NCI-H146 treated with DMSO at 0.1 percent for 48 hours (cell line): ENCODE measurements around the gene OR2A2.
"Not testable (repeated sequence)": the region's sequence is repeated elsewhere in the genome, so short reads cannot be mapped to it uniquely, and the experiment has no call there.

Source experiments
- DNase-seq: peaks from one replicate; lab custom pipeline; 2025; ENCODE audit not compliant: unreplicated experiment; lab: John Stamatoyannopoulos, UW

OR2A2 gene, protein sequence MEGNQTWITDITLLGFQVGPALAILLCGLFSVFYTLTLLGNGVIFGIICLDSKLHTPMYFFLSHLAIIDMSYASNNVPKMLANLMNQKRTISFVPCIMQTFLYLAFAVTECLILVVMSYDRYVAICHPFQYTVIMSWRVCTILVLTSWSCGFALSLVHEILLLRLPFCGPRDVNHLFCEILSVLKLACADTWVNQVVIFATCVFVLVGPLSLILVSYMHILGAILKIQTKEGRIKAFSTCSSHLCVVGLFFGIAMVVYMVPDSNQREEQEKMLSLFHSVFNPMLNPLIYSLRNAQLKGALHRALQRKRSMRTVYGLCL

DNA sequence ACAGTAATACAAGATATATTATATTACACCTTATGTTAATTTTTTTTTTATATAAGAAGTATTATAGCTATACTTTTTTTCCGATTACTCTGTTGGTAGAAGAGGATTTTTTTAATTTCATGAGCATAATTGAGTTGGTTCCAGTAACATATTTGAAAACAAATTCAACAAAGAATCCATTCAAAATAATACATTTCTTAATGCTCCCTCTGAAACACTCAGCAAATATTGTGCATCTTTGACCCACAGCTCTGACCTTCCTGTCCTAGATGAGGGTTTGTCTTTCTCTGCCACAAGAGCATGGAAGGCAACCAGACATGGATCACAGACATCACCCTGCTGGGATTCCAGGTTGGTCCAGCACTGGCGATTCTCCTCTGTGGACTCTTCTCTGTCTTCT is at the start of gene OR2A2:
TSS of gene OR2A2 (plus strand) at position 301 of the 400 bp plus-strand sequence. CDS start at position 301, 0 bp downstream.
- DNase-seq = no peak

DNA sequence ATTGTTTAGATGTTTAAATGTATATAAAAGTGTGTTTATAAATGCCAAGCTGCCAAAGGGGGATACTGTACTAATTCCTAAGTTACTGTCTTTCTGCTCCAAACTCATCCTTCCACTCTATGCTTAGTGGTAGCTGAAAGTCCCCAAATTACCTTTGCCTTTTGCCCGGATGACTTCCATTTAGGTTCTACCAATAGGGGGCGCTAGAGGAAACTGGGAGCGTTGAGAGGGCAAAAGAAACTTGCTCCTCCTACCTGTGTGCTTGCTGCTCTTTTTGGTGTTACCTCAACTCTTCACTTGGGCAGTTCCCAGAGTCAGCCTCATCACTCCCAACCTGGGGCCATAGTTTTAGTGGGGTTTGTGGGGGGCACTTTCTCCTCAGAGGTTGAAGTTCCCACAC is 45.7 kb upstream of the OR2A2 start:
- DNase-seq = no peak

DNA sequence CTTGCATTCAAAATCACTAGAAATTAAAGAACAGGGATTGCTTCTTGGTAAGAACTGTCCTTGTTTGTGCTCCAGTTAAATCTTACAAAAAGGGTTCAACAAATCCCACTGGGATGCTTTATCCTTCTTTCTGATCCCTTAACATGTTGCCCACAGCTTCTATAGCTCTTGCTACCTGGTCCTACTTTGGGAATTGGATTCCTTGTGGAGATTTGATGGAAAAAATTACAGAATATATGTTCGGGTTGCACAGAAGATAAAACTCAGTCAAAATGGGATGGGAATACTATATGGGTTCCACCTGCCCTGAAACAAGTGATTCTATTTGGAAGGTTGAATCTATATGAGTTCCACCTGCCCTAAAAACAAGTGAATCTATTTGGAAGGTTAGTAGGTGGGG is 39.9 kb upstream of the OR2A2 start, which contains the start of gene OR2A25:
TSS of gene OR2A25 (plus strand) at position 301 of the 400 bp plus-strand sequence. CDS start 4,409 bp downstream, outside the sequence.
- no peak for DNase-seq

DNA sequence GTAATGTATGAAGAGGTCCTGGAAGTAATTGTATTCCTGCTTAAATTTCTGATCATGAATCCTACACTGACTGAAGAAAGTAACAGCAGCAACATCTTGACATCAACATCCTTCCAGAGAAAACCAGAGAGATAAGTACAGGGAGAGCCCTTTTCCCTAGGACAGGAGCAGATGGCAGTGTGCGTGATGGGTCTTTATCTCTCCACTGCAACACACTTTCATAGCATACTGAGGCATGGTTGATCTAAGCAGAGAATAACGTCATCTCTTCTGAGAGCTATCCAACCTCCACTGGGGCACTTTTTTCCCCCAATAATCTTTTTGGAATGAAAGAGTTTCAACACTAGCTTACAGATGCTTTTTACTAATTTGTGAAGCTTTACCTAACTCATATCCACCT is 39.4 kb upstream of the OR2A2 start:
- no peak for DNase-seq

DNA sequence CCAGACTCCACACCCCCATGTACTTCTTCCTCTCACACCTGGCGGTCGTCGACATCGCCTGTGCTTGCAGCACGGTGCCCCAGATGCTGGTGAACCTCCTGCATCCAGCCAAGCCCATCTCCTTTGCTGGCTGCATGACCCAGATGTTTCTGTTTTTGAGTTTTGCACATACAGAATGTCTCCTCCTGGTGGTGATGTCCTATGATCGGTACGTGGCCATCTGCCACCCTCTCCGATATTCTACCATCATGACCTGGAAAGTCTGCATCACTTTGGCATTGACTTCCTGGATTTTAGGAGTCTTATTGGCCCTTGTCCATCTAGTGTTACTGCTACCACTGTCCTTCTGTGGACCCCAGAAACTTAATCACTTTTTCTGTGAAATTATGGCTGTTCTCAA is 35.0 kb upstream of the OR2A2 start:
- DNase-seq = no peak

DNA sequence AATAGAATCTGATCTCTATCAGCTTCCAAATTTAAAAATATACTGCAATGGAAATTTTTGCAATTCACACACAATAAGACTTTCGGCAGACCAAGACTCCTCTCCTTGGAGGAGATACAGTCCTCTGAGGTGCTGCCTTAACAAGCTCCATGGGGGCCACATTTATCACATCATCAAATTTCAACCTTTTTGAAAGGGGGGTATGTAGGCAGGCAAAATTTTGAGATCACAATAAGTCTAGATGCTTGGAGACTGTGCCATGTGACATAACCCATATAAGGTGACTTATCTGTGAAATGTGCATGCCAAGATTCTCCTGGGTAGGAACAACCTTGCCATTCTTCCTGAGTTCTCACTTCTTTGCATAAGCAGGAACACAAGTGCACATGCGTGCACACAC is 23.4 kb upstream of the OR2A2 start, which contains the start of gene OR2A12:
TSS of gene OR2A12 (plus strand) at position 301 of the 400 bp plus-strand sequence. CDS start 8,830 bp downstream, outside the sequence.
- no peak for DNase-seq

DNA sequence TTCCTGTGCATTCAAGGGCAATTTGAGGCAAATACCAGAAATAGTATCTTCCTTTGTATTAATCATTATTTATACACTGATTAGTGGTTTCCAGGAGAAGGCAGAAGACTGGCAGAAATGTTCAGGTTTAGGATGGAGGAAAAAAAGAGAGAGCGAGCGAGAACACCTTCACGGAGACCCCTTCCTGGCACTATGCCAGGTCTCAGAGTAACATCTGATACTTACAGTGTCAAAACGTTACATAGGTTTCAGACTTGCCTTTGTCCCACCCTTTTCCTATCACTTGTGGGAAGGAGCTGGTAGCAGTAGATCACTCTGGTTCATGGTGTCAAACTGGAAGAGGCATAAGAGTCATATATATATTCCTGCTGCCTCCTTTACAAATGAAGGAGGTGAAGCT is 22.7 kb upstream of the OR2A2 start:
- no peak for DNase-seq

DNA sequence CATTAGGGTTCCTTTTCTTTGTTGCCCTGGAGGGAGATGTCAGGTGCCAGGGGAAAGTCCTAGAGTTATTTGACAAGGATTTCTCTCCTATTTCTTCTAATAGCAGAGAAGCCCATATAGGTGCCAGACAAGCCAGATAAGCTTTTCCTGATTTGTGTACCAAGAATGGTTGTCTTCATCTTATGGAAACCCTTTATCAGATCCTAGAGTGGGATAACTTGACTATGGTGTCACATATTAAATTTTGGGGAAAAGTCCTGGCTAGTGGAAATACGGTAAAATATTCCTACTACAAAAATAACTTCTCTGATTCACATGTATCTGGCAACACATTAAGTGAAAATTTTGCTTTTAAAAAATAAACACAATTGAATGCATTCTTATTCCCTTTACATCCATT is 22.2 kb upstream of the OR2A2 start:
- no peak for DNase-seq

DNA sequence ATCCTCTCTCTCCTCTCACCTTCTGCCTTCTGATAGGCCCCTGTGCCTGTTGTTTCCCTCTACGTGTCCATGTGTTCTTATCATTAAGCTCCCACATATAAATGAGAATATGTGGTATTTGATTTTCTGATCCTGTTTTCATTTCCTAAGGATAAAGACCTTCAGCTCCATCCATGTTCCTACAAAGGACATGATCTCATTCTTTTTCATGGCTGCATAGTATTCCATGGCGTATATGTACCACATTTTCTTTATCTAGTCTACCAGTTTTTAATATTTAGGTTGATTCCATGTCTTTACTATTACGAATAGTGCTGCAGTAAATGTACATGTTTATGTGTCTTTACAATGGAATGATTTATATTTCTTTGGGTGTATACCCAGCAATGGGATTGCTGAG is 18.7 kb upstream of the OR2A2 start:
- DNase-seq = no peak

DNA sequence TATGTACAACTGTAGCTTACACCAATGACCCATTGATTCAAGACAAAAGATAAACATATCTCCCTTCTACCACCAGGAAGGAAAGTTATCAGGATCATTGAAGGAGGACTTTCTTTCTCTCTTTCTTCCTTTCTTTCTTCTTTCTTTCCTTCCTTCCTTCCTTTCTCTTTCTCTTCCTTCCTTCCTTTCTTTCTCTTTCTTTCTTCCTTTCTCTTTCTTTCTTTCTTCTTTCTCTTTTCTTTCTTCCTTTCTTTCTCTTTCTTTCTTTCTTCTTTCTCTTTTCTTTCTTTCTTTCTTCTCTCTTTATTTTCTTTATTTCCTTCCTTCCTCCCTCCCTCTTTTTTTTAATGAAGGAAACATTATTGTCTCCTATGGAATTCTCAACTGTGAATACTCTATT is 10.6 kb upstream of the OR2A2 start:
- DNase-seq = no peak

DNA sequence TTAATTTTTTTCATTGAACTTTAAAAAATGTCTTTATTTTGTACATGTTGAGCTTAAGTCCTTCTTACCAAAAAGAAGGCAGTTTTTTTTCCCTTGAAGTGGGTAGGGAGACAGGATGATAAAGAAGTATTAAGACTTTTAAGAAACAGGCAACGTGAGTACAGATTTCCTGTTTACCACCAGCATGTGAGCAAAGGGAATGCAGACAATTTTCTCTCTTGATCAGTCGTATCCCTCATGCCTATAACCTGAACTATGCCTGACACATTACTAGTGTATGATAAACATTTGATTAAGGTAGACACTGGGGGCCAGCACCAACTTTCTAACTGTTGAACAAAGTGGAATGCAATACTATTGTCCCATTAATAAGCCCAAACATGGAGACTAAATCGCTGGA is 8.8 kb upstream of the OR2A2 start:
- DNase-seq = no peak

DNA sequence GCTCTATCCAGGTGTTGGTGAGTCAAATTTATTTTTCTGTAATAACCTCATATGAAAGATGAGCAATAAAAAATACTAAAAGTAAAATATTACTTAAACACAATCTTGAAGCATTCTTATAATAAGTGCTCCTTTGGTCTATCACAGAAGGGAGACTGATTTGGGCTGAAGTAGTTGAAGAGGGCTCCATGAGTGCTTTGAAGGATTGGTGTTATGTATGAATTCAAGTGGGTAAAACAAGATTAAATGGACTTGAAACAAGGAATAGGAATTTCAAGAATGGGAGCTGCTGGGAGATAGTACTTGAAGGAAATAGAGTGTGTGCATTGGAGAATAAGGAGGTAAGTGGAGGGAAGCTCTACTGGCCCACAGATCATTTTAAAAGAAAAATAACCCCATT is 7.3 kb upstream of the OR2A2 start:
- no peak for DNase-seq

DNA sequence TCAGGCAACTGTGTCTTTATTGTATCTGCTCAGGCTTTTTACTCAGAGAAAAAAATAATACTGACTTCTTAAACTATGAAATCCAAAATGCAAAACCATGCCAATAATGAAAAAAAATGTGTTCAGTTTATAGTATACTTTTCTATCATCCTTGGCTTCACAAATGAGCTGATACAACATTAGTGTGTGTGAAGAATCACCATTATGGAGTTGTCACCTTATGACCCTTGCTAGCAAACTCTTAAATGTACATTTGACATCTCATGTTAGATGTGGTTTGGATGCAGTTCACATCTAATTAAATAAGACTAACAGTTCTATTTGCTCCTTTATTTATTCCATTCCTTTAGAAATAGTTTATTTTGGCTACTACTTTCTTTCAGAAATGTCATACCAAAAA is 4.2 kb upstream of the OR2A2 start:
- DNase-seq = no peak

DNA sequence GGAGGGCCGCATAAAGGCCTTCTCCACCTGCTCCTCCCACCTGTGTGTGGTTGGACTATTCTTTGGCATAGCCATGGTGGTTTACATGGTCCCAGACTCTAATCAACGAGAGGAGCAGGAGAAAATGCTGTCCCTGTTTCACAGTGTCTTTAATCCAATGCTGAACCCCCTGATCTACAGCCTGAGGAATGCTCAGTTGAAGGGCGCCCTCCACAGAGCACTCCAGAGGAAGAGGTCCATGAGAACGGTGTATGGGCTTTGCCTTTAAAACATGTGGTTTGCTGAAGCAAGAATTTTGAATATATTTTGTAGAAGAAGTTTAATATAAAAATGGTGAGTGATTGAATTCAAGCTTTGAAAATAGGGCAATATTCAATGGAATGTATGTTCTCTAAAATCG is 889 bp downstream of the OR2A2 start:
- DNase-seq = no peak

DNA sequence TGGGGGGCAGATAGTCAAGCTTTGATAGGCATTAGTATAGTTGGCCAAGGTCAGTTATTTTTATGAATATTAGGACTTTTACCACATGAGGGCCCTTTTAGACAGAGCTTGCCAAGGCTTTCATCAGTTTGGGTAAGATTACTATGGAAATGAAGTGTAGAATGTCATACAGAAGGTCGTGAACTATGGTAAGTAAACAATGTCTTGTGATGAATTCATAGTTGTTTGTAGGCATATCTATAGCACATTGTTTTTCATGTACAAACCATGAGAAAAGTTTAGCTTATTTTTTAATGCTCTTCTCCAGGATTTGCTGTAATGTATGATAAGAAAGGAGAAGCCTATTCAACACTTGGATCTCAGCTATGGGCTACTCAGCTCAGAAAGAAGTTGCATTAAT is 4.3 kb downstream of the OR2A2 start:
- DNase-seq = no peak

DNA sequence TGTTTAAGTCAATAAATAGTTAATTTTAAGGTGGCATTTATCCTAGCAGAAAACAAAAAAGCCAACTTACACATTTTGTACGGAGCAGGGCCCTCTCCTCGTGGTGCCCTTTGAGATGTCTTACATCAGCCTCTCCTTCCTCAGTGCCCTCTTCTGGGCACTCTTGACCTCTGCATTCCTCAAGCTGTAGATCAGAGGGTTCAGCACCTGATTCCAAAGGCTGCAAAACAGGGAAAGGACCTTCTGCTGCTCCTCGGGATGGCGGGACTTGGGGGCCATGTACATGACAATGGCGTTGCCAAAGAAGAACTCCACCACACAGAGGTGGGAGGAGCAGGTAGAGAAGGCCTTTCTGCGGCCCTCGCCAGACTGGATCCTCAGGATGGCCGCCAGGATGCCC is 9.0 kb downstream of the OR2A2 start:
- DNase-seq = no peak

DNA sequence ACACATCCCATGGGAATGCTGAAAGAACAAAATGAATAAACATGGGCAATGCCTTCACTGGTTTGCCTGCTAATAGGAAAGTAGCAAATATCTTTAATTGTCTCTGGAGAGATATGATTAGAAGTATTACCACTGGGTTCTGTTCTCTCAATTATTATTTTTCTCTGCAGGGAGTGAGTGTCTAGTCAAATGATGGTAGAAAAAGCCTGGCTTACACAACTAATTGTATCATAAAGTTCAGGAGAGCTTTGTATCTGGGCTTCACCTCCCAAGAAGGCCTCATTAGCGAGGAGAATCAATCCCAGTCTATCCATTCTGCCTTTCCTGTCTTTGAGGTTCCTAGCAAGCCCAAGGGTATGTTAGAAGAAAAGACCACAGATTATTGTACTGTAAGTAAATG is 13.5 kb downstream of the OR2A2 start, which contains the start of gene OR2A14:
TSS of gene OR2A14 (plus strand) at position 301 of the 400 bp plus-strand sequence. CDS start 5,937 bp downstream, outside the sequence.
- DNase-seq = no peak

DNA sequence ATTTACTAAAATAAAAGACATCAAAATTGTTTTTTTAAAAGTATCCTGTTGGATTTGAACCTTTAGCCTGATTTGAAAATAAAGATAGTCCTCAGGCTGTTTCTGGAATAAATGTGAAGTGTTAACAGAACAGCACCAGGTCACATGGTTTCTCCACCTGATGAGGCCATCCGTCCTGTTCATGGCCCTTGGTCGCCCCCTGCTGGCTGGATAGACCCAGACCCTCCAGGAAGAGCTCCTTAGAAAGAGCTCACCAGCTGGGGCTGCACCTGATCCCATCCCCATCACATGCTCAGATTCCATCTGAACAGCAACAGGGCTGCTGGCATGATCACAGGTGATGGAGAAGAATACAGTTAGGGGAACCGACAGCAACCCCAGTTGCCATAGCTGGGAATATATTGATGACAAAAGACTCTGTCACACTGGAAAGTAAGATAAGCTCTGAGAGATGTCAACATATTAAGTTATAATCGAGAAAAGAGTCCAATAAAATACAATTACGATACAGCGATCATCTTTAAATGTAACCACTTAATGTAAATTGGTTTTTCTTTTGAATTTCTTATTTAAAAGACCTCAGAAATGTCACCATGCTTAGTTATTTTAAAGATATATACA is 18.4 kb downstream of the OR2A2 start:
- peak; percentile 57 for DNase-seq

DNA sequence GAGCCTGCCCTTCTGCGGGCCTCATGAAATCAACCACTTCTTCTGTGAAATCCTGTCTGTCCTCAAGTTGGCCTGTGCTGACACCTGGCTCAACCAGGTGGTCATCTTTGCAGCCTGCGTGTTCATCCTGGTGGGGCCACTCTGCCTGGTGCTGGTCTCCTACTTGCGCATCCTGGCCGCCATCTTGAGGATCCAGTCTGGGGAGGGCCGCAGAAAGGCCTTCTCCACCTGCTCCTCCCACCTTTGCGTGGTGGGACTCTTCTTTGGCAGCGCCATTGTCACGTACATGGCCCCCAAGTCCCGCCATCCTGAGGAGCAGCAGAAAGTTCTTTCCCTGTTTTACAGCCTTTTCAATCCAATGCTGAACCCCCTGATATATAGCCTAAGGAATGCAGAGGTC is 20.2 kb downstream of the OR2A2 start:
- not testable (repeated sequence) for DNase-seq

DNA sequence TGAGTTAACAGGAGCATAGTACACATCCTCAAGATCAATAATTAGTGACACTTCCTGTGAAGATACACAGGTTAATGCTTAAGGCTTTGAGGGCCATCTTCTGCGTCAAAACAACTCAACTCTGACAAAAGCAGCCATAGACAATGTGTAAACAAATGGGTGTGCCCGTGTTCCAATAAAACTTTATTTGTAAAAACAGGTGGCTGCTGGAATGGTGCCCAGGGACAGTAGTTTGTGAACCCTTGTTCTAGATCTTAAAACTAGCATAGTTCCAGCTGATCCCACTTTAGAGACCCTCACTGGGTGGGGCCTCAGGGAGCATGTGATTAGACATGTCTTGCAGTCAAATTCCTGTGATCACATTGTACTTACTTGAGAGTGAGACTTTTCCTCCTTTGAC is 21.3 kb downstream of the OR2A2 start:
- no peak for DNase-seq

DNA sequence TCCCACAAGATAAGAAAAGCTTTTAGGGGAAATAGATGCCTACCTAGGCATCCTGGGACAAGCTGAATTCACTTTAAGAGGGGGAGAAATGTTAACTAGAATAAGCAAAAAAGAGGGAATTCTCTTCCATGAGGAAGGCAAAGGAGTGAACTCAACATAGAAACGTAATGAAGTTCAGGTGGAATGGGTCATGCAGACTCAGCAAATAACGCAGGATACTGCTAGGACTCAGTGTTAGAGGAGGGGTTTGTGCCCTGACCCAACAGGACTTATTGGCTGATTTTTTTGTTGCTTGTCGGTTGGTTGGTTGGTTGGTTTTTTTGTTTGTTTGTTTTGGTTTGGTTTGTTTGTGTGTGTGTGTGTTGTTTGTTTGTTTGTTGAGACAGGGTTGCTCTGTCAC is 22.9 kb downstream of the OR2A2 start:
- DNase-seq = no peak

DNA sequence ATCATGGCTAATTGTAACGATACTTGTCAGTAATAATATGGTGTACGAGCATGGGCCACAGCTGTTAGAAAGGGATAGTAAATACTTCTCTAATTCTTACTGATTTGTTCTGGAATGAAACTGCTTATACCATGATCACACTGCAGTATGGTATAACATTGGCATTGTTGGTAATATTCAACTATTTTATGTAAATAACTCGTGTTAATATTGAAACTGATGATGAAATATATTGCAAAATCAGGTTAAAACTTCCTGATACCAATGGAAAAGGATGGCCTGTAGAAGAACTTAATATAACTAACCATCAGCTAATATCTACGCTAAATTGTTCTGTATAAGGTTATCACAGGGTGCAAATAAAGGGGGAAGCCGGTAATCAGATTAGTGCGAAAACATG is 23.9 kb downstream of the OR2A2 start:
- no peak for DNase-seq

DNA sequence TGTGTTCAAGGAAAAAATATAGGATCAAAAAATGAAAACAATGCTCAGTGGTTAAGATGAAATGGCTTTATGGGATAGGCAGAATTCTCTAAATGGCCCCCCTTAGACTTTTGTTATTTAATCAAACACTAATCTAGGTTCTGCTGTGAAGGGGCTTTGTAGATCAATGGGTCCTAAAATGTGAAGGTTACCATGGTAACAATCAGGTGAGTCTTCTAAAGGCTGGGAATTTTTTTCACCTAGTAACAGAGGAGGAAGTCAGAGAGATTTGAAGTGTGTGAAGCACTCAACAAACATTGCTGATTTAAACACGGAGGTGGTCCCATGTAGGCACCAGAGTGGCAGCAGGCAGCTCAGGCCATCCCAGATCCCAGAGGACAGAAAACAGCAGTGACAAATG is 24.7 kb downstream of the OR2A2 start:
- DNase-seq = no peak
